ENCODE data around the gene RELN.

- TF ChIP-seq CTCF (IDR thresholded peaks at IDR 0.05) (no peak), POLR2A (IDR thresholded peaks at IDR 0.05) (no peak), POLR2AphosphoS5 (IDR thresholded peaks at IDR 0.05; ENCODE audit: insufficient read depth in 1 of 2, low read depth in 1 of 2) (no peak)
Measured at GRCh38 chr7:103821092-103821491, 168.4 kb downstream of the RELN start.
